Pancreas (tissue), 10 donors: ENCODE measurements around the gene SYAP1. TPM values are rescaled to one million over a fixed set of nuclear protein-coding genes. Genes with fewer than 3 reads are reported as not detected.

Experiments
- ATAC-seq, 4 donors: fragments of 200-7000 bp; cut with Tn5 transposase; one replicate each; pipeline versions ENCODE4 v1.8.0 to v1.9.1; 2020; ENCODE audit warnings: mild to moderate bottlenecking in 4 of 4, moderate library complexity in 4 of 4
- DNase-seq, 6 donors: peaks; one replicate each; pipeline ENCODE4 v3.0.0-alpha.2; 2020
- FAIRE-seq: peaks from 2 replicates; lab custom pipeline; 2012; peaks lifted over from hg19 to GRCh38; lab: Jason Lieb, UNC
- H3K27ac ChIP-seq, 4 donors: fragments of 200-600 bp; sonication (generic); 1 replicate in 3 of 4; 2 replicates in 1 of 4; pipeline versions ENCODE4 v1.5.0 to v1.8.0; 2020
- H3K27me3 ChIP-seq, 4 donors: fragments of 200-600 bp; one replicate each; pipeline ENCODE4 v1.8.0; 2021
- H3K36me3 ChIP-seq, 3 donors: fragments of 200-600 bp; sonication (generic) in 1 of 3; one replicate each; pipeline versions ENCODE4 v1.5.0 to v1.8.0; 2020 to 2021
- H3K4me1 ChIP-seq, 3 donors: fragments of 200-600 bp; one replicate each; pipeline ENCODE4 v1.8.0; 2021
- H3K4me3 ChIP-seq, 4 donors: fragments of 200-600 bp; sonication (generic) in 2 of 4; one replicate each; pipeline versions ENCODE4 v1.5.0 to v1.8.0; 2020 to 2021
- H3K9me3 ChIP-seq, 4 donors: fragments of 200-600 bp; one replicate each; pipeline ENCODE4 v1.8.0; 2021
- WGBS, 2 donors: extraction: QIAGEN DNeasy Blood & Tissue Kit; methylation state at CpG; one replicate each; pipeline ENCODE4 v1.1.7; 2013; 5-methylcytosine and 5-hydroxymethylcytosine counted together
- intact Hi-C, 3 donors: fragments of 100-400 bp; cut with DNase I; formaldehyde crosslinking; loops; one replicate each; pipeline versions ENCODE4 v1.11.1 to v1.14.2; 2022
- polyA plus RNA-seq, 2 donors: library from polyadenylated mRNA; stranded (reverse); fragments of 200-250 nt; gene quantifications; one replicate each; pipeline ENCODE4 v1.2.3, GENCODE V29; 2013
- total RNA-seq, 6 donors: library from RNA; stranded (reverse); fragmentation: NEBNext Ultra II Directional in 4 of 6; extraction: Animal tissue kit (Norgen Biotek cat#: 25700) in 4 of 6; gene quantifications; one replicate each; pipeline versions ENCODE4 v1.2.1 to v1.2.4, GENCODE V29; 2021 to 2023
- TF ChIP-seq, protein P1 (sequence below), 4 donors: fragments of 200-600 bp; sonication (generic) in 3 of 4; IDR thresholded peaks; one replicate each; pipeline versions ENCODE4 v1.5.0 to v1.8.0; 2021; ENCODE audit warnings: antibody characterized with exemption in 4 of 4
- donor health status: healthy with polysubstance abuse.
- donor health status: DM: no; HTN: no; CAD: no; lungs with moderate emphysema.
- donor health status: DM: no; HTN: no; CAD: no.
- donor health status: control.
- donor health status: control.
- donor health status: Bipolar disorder and iron deficiency.
- donor health status: DM: yes; HTN: yes; CAD: no.
- donor health status: DM: no; HTN: no; CAD: no.
- donor health status: DM: no; HTN: no; CAD: no.
- donor health status: DM: yes; HTN: yes; CAD: no.

Gene SYAP1
- total and polyA plus RNA-seq, 8 donors, result 6.4 to 21.5 (median 12.7) TPM

DNA sequence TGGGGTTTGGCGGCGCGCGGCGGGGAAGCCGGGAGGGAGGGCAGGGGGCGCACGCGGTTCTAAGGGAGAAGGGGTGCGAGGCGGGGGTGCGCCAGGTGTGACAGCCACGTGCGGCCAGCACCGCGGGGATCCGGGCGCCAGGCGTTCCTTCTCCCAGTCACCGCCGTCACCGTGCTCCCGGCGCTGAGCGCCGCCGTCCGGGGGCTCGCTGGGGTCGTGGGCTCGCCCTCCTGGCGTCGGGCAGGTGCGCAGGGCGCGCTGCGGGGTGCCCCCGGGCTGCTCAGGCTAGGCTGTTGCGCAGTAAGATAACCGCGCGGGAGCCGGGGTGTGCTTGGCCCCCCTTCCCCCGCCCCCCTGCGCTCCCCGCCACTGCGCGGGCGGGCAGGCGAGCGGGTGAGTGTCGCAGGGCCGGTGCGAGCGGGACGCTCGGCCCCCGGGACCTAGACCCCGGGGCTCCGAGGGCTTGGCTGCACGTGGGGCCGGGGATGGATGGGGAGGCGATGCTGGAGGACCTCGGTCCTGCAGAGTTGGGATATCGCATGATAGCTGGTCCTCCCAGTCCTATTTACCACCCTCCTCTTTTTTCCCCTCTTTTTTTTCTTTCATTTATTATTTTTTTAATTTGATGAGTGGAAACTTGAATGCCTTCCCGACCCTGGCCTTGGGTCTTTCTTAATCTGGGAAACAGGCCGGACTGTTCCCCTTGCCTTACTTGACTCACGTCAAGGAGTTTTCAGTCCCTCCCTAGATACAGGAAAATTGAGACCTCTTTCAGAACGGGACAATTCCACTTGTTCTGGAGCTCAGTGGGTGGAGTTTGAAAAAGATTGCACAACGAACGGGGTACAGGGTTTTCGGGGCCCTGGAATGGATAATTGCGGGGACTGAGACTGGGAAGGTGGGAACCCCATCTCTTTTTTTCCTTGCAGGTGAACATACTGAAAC, 67.7 kb downstream of the SYAP1 start:
- peak overlapping the region; percentile 59 to 90 (median 74) for H3K4me3 ChIP-seq
- H3K36me3 ChIP-seq, result no peaks in the 10 kb centered on the region
- no peaks in the 10 kb centered on the region for H3K27me3 ChIP-seq
- peaks cover 0 to 7% (median 0%) of the 10 kb centered on the region in 3 donors for H3K4me1 ChIP-seq
- FAIRE-seq, result no peak
- no peaks in the 10 kb centered on the region for H3K9me3 ChIP-seq
- peak overlapping the region; percentile 59 to 82 (median 72) for H3K27ac ChIP-seq
- intact Hi-C loops, result no loop called here
- TF ChIP-seq, protein P1, sequence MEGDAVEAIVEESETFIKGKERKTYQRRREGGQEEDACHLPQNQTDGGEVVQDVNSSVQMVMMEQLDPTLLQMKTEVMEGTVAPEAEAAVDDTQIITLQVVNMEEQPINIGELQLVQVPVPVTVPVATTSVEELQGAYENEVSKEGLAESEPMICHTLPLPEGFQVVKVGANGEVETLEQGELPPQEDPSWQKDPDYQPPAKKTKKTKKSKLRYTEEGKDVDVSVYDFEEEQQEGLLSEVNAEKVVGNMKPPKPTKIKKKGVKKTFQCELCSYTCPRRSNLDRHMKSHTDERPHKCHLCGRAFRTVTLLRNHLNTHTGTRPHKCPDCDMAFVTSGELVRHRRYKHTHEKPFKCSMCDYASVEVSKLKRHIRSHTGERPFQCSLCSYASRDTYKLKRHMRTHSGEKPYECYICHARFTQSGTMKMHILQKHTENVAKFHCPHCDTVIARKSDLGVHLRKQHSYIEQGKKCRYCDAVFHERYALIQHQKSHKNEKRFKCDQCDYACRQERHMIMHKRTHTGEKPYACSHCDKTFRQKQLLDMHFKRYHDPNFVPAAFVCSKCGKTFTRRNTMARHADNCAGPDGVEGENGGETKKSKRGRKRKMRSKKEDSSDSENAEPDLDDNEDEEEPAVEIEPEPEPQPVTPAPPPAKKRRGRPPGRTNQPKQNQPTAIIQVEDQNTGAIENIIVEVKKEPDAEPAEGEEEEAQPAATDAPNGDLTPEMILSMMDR (IDR thresholded peaks at IDR 0.05), result no peak
- DNase-seq, result peak in 4 of 6 donors; percentile 7 to 69 (median 62)
- 1 to 8% methylated on average over 28 to 67 of the region's 73 CpGs for WGBS, 2 donors
- peak; percentile 10 to 36 (median 24) for ATAC-seq

DNA sequence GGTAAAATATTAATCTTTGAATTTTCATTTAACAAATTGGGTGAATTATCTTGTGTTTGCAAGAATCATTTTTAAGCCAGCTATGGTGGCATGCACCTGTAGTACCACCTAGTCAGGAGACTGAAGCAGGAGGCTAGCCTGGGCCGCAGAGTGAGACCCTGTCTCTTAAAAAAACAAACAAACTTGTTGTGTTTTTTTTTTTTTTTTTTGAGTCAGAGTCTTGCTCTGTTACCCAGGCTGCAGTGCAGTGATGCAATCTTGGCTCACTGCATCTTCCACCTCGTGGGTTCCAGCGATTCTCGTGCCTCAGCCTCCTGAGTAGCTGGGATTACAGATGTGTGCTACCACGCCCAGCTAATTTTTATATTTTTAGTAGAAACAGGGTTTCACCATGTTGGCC, 69.1 kb downstream of the SYAP1 start:
- H3K27ac ChIP-seq, result no peak overlapping the region
- DNase-seq, result no peak

DNA sequence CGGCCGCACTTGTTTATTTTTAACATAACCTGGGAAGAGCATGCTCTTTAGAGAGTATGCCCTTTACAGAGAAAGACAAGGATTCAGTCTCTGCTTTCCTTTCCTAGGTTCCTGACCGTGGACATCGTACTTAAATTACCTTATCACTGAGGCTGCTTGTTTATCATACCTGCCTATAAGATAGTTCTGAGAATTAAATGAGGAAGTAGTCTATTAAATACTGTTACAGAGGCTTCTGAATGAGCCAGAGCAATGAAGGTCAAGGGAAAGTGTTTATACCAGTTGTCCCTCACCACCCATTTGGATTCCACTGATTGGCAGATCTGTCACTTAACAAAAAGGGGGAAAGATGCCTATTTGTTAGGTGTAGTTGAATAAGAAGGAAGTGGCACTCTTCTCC, 76.9 kb downstream of the SYAP1 start:
- H3K4me1 ChIP-seq, result no peaks in the 10 kb centered on the region
- no peaks in the 10 kb centered on the region for H3K9me3 ChIP-seq
- no peak for ATAC-seq
- TF ChIP-seq, protein P1 (IDR thresholded peaks at IDR 0.05), result no peak
- no peak overlapping the region for H3K27ac ChIP-seq
- 84 to 90% methylated on average over 4 of the region's 4 CpGs for WGBS, 2 donors
- no peak overlapping the region for H3K4me3 ChIP-seq
- DNase-seq, result no peak
- no peaks in the 10 kb centered on the region for H3K27me3 ChIP-seq
- intact Hi-C loops, result no loop called here
- no peak for FAIRE-seq
- no peaks in the 10 kb centered on the region for H3K36me3 ChIP-seq

More for the DNA sequence above, 69.1 kb downstream of the SYAP1 start:
- ATAC-seq, result no peak
- no peak overlapping the region for H3K4me3 ChIP-seq
- whole genome bisulfite sequencing, 2 donors, result 71 to 78% methylated on average over 5 of the region's 5 CpGs
- intact Hi-C loops, result no loop called here
- H3K9me3 ChIP-seq, result no peaks in the 10 kb centered on the region
- FAIRE-seq, result no peak
- H3K4me1 ChIP-seq, result peaks cover 0 to 7% (median 0%) of the 10 kb centered on the region in 3 donors
- H3K27me3 ChIP-seq, result no peaks in the 10 kb centered on the region
- no peaks in the 10 kb centered on the region for H3K36me3 ChIP-seq
- TF ChIP-seq, protein P1 (IDR thresholded peaks at IDR 0.05), result no peak

DNA sequence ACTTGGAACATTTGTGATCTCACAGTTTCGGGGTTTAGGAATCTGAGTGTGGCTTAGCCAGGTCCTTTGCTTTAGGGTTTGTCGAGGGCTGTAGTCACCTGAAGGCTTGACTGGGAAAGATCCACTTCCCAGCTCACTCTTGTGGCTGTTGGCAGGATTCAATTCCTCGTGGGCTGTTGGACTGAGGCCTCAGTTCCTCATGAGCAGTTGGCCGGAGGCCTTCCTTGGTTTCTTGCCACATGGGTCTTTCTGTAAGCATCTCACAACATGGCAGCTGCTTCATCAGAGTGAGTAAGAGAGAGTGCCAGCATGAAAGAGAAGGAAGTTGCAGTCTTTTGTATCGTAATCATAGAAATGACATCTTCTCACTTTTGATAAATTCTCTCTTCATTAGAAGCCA, 77.9 kb downstream of the SYAP1 start:
- no peaks in the 10 kb centered on the region for H3K27me3 ChIP-seq
- ATAC-seq (no peak), DNase-seq (no peak), FAIRE-seq (no peak)
- TF ChIP-seq, protein P1 (IDR thresholded peaks at IDR 0.05), result no peak
- intact Hi-C loops, result no loop called here
- no peaks in the 10 kb centered on the region for H3K9me3 ChIP-seq
- 91 to 94% methylated on average over 5 of the region's 5 CpGs for WGBS, 2 donors
- H3K4me1 ChIP-seq, result no peaks in the 10 kb centered on the region
- H3K27ac ChIP-seq, result no peak overlapping the region
- H3K36me3 ChIP-seq, result no peaks in the 10 kb centered on the region
- H3K4me3 ChIP-seq, result no peak overlapping the region

DNA sequence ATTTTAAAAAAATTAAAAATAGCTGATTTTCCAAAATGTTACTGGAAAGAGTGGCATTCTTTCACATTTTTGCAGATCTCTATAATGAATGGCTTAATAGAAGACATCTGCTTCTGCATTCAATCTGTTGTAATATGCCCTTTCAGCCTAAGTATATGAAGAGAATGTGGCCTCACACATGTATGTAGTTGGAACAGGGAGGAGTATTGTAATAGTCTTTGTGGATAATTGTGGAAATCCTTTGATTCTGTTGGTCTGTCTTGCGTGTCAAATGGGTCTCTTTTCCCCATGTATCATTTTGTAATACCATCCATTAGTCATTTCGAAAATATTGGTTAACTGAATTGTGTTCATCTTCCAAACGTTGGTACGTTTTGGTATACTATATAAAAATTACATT, 78.4 kb downstream of the SYAP1 start:
- no peak for FAIRE-seq
- 75 to 88% methylated on average over 4 of the region's 4 CpGs for WGBS, 2 donors
- H3K4me3 ChIP-seq, result no peak overlapping the region
- H3K4me1 ChIP-seq, result no peaks in the 10 kb centered on the region
- no peaks in the 10 kb centered on the region for H3K27me3 ChIP-seq
- H3K36me3 ChIP-seq, result no peaks in the 10 kb centered on the region
- ATAC-seq, result no peak
- H3K27ac ChIP-seq, result no peak overlapping the region
- no peak for DNase-seq
- H3K9me3 ChIP-seq, result no peaks in the 10 kb centered on the region
- intact Hi-C loops, result no loop called here
- TF ChIP-seq, protein P1 (IDR thresholded peaks at IDR 0.05), result no peak
